ENCODE results near the gene SPATA33.

DNA sequence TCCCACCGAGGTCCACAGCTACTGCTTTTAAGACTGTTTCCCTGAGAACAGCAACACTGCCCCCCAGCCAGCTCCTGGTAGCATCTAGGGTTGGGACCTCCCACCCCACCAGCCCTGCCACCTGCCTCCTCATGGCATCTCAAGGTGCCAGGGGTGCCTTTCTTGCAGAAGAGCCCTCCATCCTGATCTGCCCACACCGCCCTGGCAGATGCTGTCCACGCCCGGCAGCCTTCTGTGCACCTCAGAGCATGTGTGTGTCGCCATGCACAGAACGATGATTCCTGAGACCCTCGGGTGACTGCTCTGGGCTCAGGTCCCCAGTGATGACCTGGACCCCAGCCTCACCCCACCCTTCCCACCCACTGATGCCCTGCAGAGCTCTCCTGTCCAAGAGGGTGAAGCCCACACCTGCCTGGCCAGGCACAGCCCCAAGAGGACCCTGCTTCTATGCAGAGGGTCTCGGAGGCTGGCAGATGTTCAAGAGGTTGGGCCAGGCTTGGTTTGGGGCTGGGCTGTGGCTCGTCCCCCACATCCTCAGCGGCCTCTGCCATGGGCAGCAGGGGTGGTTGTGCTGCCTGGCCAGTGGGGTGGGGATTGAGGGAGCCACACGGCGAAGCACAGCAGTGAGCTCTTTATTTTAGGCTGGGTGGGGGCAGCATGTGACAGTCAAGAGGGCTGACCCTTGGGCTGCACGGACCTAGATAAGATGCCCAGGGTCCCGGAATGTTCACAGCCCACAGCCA, 49.1 kb downstream of the SPATA33 start:
- no peak for TF ChIP-seq POLR2A (IDR thresholded peaks at IDR 0.05)
- TF ChIP-seq, protein P1, sequence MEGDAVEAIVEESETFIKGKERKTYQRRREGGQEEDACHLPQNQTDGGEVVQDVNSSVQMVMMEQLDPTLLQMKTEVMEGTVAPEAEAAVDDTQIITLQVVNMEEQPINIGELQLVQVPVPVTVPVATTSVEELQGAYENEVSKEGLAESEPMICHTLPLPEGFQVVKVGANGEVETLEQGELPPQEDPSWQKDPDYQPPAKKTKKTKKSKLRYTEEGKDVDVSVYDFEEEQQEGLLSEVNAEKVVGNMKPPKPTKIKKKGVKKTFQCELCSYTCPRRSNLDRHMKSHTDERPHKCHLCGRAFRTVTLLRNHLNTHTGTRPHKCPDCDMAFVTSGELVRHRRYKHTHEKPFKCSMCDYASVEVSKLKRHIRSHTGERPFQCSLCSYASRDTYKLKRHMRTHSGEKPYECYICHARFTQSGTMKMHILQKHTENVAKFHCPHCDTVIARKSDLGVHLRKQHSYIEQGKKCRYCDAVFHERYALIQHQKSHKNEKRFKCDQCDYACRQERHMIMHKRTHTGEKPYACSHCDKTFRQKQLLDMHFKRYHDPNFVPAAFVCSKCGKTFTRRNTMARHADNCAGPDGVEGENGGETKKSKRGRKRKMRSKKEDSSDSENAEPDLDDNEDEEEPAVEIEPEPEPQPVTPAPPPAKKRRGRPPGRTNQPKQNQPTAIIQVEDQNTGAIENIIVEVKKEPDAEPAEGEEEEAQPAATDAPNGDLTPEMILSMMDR (IDR thresholded peaks at IDR 0.05): no peak
